ENCODE measurements around the gene PARN. TPM values are rescaled to one million over a fixed set of nuclear protein-coding genes. Genes with fewer than 3 reads are reported as not detected.

The PARN gene
- total and polyA plus RNA-seq, 9 of the 15 experiments (the other 6 are each of a cell fraction or from before 2014, with no cell fraction given), result 9.6 to 51.3 (median 40.4) TPM

- TF ChIP-seq NKRF (IDR thresholded peaks at IDR 0.05; ENCODE audit: borderline replicate concordance), result peak; percentile 31; the same call in 1 of the 2 replicates
- TF ChIP-seq ZNF41 (CRISPR knock-in tag; conservative IDR thresholded peaks at IDR 0.05), result no peak
- no peak for TF ChIP-seq HOXB6 (CRISPR knock-in tag; IDR thresholded peaks at IDR 0.05; ENCODE audit: borderline replicate concordance)
- TF ChIP-seq GABPB1 (CRISPR knock-in tag; IDR thresholded peaks at IDR 0.05), result 0 out of 2 replicates have a peak, but pooled peaks have one; percentile 31
- TF ChIP-seq POLR2G (IDR thresholded peaks at IDR 0.05; ENCODE audit: low read depth, low read length), result no peak
- no peak for TF ChIP-seq PHB2 (IDR thresholded peaks at IDR 0.05; ENCODE audit: low read depth)
- TF ChIP-seq ATF1 (CRISPR knock-in tag; IDR thresholded peaks at IDR 0.05), result no peak
- no peak for TF ChIP-seq ATF1 (tag; IDR thresholded peaks at IDR 0.05)
- TF ChIP-seq RCOR1 (IDR thresholded peaks at IDR 0.05; ENCODE audit: borderline replicate concordance in 1 of 2, low read depth in 2 of 2, low read length in 2 of 2), result peak; percentile 3 to 32; a peak in 1 of 4 replicates
- TF ChIP-seq CREB3 (tag; conservative IDR thresholded peaks at IDR 0.05; ENCODE audit: low read depth), result 0 out of 2 replicates have a peak, but pooled peaks have one; percentile 26
- peak in 1 of 2 experiments; percentile 60; a peak in 1 of 4 replicates for TF ChIP-seq MAZ (CRISPR knock-in tag; conservative IDR thresholded peaks at IDR 0.05 in 1 of 2, IDR thresholded peaks at IDR 0.05 in 1 of 2)
- no peak for TF ChIP-seq CTCFL (IDR thresholded peaks at IDR 0.05; ENCODE audit: borderline replicate concordance, insufficient read depth, low read depth, low read length, poor library complexity, severe bottlenecking)
- no peak for TF ChIP-seq UBTF (IDR thresholded peaks at IDR 0.05; ENCODE audit: borderline replicate concordance in 1 of 2, low read depth in 2 of 2, low read length in 2 of 2)
- TF ChIP-seq TARDBP (IDR thresholded peaks at IDR 0.05), result no peak
- TF ChIP-seq MAFG (tag; conservative IDR thresholded peaks at IDR 0.05), result peak; percentile 98
- TF ChIP-seq ATF7 (IDR thresholded peaks at IDR 0.05), result no peak; the same call in 1 of the 2 replicates
- no peak for TF ChIP-seq CREB3L1 (IDR thresholded peaks at IDR 0.05; ENCODE audit: borderline replicate concordance, low read depth)
Observed at GRCh38 chr16:14501331-14502255, 128.5 kb downstream of the PARN start (continued).

Measured in K562 (cell line).